NCI-H748 (cell line): ENCODE measurements around the gene FCHO1.
A peak's percentile ranks its signal among the peaks of the same experiment; 100 is the strongest.
"Not testable (repeated sequence)": the region's sequence is repeated elsewhere in the genome, so short reads cannot be mapped to it uniquely, and the experiment has no call there.

Source experiments
- DNase-seq: peaks from one replicate; lab custom pipeline; 2025; ENCODE audit not compliant: unreplicated experiment; lab: John Stamatoyannopoulos, UW

FCHO1 gene

DNA sequence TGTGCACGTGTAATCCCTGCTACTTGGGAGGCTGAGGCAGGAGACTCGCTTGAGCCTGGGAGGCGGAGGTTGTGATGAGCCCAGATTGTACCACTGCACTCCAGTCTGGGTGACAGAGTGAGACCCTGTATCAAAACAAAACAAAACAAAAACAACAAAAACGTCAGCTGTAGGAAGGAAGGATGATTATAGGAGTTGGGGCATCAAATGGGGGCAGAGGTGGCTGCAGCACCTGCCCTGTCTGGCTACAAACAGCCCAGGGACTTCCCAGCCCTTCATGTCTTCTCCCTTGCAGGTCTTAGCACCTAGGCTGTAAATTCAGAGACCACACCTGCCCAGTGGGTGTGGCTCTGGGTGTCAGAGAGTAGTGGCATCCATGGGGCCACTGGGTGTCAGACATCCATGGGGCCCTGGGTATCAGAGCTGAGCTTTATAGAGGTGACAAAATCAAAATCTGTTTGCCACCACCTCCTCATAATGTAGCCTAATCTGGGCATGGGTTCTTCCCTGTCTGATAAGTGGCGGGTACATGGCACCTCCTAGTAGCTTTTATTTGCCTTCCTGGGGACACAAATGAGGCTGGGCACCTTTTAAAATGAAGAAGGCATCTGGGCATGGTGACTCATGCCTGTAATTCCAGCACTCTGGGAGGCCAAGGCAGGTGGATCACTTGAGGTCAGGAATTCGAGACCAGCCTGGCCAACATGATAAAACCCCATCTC lies 38.9 kb downstream of the FCHO1 start:
- no peak for DNase-seq

DNA sequence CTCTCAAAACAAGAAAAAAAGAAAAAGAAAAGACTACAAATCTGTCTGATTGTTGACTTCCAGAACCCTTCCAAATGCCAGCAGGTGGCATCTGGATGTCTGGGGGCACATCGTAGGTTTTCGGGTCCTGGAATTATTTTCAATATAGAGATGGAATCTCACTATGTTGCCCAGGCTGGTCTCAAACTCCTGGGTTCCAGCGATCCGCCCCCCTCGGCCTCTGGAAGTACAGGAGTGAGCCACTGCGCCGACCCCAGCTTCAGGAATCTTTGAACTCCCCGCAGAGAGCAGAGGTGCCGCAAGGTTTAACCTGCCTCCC lies 43.1 kb downstream of the FCHO1 start:
- DNase-seq, result no peak

DNA sequence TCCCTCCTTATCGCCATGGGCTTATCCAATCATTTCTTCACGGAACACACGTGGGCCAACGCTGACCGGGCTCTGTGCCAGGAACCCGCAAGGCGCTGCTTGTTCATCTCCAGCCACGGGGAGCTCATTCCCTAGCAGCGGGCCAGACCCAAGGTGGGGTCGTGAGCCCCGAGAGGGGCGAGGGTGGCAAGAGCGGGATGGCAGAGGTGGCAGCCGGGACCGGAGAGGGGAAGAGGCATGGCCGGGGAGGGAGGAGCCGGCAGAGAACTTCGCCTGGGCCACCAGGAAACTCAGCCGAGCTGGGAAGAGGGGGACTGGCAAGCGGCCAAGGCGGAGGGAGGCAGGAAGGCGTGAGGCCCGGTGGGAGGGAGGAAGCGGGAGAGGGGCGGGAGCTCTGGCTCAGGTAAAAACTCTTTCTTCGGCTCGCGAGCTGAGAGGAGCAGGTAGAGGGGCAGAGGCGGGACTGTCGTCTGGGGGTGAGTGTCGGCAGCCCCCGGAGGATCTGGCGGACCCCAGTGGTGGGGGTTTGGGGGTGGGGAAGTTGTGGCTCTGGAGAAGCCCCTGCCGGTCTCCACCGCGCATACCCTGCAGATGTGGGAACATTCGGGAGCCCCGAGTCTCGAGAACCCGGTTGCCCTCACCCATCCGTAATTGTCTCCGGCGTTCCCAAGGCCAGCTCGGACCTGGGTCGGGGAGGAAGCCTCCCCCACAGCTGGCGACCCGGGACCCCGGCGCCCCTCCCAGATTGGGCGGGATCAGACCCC lies 43.6 kb downstream of the FCHO1 start, which contains the start of gene B3GNT3:
Gene B3GNT3 (plus strand): TSS at position 408 of the 764 bp plus-strand sequence. CDS start 12,670 bp downstream, outside the sequence.
- peak; percentile 49 for DNase-seq

DNA sequence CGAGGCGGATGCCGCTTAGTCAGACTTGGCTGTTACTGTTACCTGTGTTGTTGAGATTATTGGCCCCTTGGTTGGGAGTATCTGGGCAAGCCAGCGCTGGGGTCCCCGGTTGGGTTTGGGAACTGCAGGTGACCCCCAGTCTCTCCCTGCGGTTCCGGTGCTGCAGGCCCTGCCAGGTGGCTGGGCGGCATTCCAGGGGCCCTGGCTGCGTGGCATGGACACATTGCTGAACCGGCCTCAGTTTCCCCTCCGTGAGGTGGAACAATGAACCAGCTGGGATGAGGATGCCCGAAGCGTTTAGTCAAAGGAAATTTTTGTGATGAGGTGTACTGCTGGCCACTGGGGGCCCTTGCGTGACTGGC lies 44.2 kb downstream of the FCHO1 start:
- no peak for DNase-seq

DNA sequence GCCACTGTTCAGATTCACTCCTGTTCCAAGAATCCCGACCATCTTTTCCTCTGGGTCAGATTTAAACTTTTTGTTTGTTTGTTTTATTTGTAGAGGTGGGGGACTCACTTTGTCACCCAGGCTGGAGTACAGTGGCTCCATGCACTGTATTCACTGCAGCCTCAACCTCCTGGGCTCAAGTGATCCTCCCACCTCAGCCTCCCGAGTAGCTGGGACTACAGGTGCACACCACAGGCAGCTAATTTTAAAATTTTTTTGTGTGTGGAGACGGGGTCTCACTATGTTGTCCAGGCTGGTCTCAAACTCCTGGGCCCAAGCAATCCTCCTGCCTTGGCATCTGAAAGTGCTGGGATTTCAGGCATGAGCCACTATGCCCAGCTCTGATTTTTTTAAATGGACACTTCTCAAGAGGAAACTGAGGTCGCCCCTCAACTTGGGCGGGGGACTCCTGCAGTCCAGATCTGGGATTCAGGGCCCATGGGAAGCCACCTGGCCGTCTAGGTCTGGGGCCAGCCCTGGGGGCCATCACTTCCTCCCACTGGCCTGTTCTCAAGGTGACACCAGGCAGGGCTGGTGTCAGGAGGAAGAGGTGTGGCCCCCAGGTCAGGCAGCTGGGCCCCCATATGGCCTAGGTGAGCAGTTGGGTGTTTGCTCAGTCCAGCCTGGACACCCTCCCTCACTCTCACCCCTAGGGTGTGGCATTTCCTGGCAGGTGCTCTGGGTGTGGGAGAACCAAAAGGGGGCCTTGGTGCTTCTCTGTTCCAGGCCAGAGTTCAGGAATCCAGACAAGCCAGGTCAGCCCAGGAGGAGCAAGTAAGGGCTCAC lies 44.9 kb downstream of the FCHO1 start:
- no peak for DNase-seq

DNA sequence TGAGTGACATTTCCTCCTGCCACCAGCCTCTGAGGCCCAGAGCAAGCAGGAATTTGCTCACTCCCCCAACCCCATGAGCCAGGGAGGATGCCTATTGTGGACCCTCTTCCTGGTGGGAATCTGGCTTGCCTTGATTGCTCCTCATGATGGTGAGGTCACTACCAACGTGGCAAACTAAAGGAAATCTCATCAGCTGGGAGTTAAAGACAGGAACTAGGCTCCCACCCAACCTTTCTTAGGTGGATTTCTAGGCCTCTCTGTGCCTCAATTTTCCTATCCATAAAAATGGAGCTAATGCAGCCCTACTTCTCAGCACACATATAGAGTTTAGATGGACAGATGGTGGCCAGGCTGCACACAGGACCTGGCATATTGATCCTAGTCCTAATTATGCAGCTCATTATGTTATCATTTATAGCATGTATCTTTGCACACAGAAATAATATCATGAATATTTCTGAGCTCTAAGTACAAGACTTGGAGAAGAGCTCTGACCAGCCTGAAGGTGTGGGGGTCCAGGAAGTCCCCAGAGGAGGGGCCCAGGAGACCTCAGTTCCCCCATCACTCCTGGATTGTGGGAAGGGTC lies 45.7 kb downstream of the FCHO1 start:
- no peak for DNase-seq

DNA sequence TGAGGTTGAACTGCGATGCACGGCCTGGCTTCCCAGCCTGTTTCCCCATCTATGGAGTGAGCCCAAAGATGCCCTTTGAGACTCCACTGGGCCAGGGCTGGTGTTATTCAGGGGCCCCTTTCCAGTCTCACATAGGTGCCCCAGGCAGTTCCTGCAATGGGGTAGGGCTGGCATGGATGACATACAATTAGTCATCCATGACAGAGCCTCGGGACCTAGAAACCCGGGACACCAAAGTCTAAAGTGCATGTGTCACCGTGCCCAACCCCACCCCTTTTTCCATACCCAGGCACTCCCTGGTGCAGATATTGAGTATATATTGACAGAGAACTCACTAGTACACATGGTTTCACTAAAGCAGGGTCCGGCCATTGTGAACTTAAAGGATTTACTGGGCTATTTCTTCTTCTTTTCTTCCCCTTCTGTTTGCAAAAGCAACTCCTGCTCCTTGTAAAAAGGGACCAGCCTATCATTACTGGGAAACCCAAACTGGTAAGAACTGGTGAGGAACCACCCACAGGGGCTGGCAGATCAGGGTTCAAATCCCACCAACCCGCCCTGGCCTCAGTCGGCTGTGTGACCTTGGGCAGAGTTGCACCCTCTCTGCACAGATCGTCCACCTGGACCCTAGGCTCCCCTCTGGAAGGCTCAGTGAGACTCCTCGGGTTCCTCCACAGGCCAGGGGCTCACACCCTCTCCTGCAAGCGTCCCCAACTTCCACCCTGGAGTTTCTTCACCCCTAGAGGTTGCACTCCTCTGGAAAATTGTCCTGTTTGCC lies 46.3 kb downstream of the FCHO1 start:
- no peak for DNase-seq

DNA sequence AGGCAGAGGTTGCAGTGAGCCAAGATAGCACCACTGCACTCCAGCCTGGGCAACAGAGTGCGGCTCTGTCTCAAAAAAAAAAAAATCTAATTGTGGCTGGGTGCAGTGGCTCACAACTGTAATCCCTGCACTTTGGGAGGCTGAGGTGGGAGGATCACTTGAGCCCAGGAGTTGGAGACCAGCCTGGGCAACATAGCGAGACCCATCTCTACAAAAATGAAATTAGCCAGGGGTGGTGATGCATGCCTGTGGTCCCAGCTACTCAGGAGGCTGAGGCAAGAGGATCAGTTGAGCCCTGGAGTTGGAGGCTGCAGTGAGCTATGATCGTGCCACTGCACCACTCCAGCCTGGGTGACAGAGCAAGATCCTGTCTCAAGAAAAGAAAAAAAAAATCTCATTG lies 47.3 kb downstream of the FCHO1 start:
- not testable (repeated sequence) for DNase-seq

DNA sequence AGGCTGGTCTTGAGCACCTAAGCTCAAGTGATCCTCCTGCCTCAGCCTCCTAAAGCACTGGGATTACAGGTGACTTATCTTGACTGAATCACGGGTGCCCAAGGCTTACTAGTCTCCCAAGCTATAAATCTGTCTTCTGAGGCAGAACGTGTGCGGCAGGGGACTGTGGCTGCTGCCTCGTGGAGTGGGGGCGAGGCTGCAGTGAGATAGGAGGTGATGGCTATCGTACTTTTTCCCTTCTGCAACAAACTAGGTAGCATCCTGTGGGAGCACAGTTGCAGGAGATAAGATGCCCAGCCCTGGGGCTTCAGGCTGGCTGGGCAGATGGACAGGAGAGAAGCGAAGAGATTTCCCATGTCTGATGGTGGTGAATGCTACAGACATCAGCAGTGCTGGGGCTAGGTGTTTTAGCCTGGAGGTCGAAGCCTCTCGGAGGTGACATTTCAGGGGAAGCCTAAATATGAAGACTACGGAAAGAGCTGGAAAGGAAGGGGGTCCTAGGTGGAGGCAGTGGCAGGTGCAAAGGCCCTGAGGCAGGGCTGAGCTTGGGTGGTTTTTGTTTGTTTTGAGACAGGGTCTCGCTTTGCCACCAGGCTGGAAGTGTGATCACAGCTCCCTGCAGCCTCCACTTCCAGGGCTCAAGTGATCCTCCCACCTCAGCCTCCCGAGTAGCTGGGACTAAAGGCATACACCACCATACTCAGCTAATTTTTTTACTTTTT lies 51.0 kb downstream of the FCHO1 start:
- DNase-seq, result no peak

DNA sequence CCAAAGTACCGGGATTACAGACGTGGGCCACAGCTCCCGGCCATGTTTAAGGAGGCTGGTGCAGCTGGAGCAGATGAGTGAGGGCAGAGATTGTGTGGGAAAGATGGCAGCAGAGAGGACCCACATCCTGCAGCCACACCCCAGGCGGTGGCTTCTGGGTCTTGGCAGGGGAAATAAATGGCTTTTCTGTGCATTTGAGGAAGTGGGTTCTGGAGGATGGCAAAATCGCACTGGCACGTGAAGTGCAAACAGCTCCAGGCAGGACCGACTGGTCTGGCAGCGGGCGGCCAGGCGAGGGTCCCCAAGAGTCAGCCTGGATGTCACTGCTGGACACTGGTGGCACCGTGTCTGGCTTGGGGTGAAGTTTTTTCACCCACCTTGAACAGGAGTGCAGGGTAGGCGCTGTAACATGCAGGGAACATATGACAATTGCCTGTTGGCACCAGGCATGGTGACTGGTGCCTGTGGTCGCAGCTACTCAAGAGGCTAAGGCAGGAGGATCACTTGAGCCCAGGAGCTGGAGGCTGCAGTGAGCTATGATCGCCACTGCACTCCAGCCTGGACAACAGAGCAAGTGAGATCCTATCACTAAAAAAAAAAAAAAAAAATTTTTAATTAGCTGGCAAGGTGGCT lies 52.1 kb downstream of the FCHO1 start:
- no peak for DNase-seq

DNA sequence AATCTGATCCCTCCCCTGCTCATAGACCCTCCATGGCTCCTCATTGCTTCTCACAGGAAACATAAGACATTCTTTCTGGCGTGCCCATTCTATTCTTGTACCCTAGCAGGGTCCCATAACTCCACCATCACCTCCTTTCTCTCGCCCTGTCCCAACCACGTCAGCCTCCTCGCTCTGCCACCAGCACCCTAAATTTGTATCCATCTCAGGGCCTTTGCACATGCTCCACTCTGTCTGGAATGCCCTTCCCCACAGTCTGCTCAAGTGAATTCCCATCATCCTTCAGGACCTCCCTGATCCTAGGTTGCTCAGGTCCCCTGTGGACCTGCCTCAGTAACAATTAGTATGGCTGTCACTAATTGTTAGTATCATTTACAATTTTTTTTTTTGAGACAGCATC lies 54.1 kb downstream of the FCHO1 start:
- no peak for DNase-seq

DNA sequence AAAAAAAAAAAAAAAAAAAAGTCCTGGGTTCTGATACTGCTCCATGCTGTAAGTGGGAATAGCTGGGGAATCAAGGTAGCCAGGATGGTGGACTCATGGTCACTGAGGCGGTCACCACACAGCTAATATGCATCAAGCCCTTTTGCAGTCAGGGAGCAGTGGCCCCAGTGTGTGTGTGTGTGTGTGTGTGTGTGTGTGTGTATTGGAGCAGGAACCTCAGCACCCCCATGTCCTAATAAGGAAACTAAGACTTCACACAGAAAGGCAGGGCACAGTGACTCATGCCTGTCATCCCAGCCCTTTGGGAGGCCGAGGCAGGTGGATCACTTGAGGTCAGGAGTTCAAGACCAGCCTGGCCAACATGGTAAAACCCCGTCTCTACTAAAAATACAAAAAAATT lies 55.7 kb downstream of the FCHO1 start:
- DNase-seq, result no peak

DNA sequence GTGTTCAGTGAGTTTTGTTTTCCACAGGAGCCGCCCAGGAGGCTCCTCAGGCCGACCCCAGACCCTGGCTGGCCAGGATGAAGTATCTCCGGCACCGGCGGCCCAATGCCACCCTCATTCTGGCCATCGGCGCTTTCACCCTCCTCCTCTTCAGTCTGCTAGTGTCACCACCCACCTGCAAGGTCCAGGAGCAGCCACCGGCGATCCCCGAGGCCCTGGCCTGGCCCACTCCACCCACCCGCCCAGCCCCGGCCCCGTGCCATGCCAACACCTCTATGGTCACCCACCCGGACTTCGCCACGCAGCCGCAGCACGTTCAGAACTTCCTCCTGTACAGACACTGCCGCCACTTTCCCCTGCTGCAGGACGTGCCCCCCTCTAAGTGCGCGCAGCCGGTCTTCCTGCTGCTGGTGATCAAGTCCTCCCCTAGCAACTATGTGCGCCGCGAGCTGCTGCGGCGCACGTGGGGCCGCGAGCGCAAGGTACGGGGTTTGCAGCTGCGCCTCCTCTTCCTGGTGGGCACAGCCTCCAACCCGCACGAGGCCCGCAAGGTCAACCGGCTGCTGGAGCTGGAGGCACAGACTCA lies 56.5 kb downstream of the FCHO1 start:
- no peak for DNase-seq

DNA sequence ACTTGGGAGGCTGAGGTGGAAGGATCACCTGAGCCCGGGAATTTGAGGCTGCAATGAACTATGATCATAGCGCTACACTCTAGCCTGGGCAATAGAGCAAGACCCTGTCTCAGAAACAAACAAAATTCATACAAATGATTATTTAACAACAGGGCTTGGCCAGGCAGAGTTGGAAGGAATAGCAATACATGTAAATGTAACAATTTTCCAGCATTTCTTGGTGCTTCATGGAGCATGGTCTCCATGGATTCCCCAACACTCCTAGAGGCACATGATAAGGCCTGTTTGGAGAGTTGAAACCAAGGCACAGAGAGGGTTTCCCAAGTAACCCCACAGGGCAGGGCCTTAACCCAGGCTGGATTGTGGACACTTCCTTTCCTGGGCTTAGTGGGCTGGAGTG lies 59.8 kb downstream of the FCHO1 start:
- no peak for DNase-seq

DNA sequence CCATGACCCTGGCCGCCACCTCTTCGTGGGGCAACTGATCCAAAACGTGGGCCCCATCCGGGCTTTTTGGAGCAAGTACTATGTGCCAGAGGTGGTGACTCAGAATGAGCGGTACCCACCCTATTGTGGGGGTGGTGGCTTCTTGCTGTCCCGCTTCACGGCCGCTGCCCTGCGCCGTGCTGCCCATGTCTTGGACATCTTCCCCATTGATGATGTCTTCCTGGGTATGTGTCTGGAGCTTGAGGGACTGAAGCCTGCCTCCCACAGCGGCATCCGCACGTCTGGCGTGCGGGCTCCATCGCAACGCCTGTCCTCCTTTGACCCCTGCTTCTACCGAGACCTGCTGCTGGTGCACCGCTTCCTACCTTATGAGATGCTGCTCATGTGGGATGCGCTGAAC lies 60.4 kb downstream of the FCHO1 start:
- no peak for DNase-seq

DNA sequence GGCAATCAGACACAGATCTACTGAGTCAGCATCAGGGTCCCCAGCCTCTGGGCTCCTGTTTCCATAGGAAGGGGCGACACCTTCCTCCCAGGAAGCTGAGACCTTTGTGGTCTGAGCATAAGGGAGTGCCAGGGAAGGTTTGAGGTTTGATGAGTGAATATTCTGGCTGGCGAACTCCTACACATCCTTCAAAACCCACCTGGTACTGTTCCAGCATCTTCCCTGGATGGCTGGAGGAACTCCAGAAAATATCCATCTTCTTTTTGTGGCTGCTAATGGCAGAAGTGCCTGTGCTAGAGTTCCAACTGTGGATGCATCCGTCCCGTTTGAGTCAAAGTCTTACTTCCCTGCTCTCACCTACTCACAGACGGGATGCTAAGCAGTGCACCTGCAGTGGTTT lies 60.8 kb downstream of the FCHO1 start:
- no peak for DNase-seq

DNA sequence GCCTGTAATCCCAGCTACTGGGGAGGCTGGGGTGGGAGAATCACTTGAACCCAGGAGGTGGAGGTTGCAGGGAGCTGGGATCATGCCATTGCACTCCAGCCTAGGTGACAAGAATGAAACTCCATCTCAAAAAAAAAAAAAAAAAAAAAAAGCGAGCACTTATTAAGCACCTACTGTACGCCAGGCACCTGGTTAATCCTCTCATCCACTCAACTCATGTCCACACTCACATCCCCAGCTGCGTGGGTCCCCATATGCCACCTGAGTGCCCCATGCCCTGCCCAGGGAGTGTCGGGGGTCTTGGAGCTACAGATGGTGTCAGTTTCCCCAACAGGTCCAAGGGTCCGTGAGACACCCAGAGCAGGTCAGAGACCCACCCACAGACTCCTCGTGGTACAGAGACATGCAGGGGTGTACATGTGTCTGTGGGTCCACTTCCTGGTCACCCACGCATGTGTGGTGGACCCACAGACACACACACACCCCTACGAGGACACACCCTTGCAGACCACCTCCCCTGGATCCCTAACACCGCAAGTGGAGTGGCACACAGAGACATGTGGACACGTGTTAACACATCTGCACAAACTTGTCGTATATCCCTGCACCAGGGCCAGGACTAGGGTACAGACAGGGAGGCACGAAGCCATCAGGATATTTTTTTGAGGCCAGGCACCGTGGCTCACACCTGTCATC lies 66.5 kb downstream of the FCHO1 start:
- DNase-seq, result no peak

DNA sequence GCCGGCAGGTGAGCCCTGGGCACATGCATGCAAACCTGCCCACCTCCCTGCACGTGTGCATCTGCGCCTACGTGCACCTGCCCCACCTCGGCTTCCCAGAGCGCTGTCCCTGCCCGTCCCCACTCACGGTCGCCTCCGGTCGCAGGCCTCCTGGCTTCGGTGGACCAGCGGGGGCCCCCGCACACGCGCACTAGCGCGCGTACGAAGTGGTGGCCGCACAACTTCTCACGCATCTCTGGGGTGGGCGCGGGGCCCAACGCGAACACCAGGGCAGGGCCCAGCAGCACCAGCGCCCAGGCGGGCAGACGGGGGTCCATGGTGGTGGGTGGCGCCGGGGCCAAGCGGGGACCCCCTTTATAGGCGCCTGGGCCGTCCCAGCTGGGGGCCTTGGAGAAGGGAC lies 69.9 kb downstream of the FCHO1 start, which contains the start of gene INSL3:
Gene INSL3 (minus strand): TSS at position 330 of the 400 bp plus-strand sequence. CDS start 13 bp downstream, at position 317.
- no peak for DNase-seq

DNA sequence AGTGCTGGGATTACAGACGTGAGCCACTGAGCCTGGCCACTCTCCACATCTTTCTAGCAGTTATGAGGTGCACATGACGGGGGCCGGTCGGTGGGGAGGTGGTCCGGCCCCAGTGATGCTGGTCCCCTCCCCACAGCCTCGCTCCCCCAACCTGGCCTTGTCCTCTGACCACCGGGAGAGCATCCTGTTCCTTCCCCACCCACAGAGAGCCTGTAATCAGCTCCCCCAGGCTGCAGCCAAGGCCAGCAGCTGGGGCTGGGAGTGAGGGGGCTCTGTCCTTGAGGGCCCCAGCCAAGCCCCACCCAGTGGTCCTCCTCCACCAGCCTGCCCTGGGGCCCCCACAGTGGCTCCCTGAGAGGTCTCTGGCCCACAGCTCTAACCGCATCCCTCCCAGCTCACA lies 73.1 kb downstream of the FCHO1 start:
- DNase-seq, result no peak
